ENCODE data around the gene IAH1. TPM values are rescaled to one million over a fixed set of nuclear protein-coding genes. Genes with fewer than 3 reads are reported as not detected.

The IAH1 gene
- polyA plus RNA-seq, 3 donors, result 39.4 to 98.2 (median 84.0) TPM

- Histone ChIP-seq H3K4me3 (replicated peaks in 1 of 3; ENCODE audit: low read depth in 2 of 3, low read length in 3 of 3) (no peak overlapping the region), H3K27ac (ENCODE audit: low read depth in 1 of 2, low read length in 2 of 2) (peak overlapping the region in 1 of 2 donors; percentile 45), H3K4me2 (replicated peaks; ENCODE audit: extremely low read depth, low read length, poor library complexity, severe bottlenecking) (no peak overlapping the region), H2AFZ (ENCODE audit: insufficient read depth, low read depth, low read length, poor library complexity, severe bottlenecking) (no peak overlapping the region), H3K36me3 (replicated peaks in 1 of 2; ENCODE audit: control insufficient read depth in 1 of 2, insufficient read depth in 2 of 2, low read length in 2 of 2) (peaks cover 74 to 95% of the 10 kb centered on the region in 2 donors), H4K20me1 (ENCODE audit: insufficient read depth, low read length) (peaks cover 20% of the 10 kb centered on the region), H3K9me3 (replicated peaks in 1 of 2; ENCODE audit: control insufficient read depth in 1 of 2, insufficient read depth in 1 of 2, low read length in 2 of 2) (no peaks in the 10 kb centered on the region), H3K9ac (ENCODE audit: insufficient read depth, low read length, poor library complexity, severe bottlenecking) (no peak overlapping the region), H3K79me2 (ENCODE audit: insufficient read depth, low read length) (no peaks in the 10 kb centered on the region), H3K27me3 (ENCODE audit: control insufficient read depth in 2 of 2, insufficient read depth in 2 of 2, low read length in 2 of 2) (no peaks in the 10 kb centered on the region), H3K4me1 (ENCODE audit: control insufficient read depth in 1 of 2, insufficient read depth in 2 of 2, low read length in 2 of 2) (no peaks in the 10 kb centered on the region)
- no peak for DNase-seq
- no peaks in the 10 kb centered on the region for H3K4me1 Mint-ChIP-seq
- peak overlapping the region in 4 of 7 donors; percentile 2 to 47 (median 18) for H3K27ac Mint-ChIP-seq
- TF ChIP-seq CTCF (IDR thresholded peaks at IDR 0.05), result no peak
- peaks cover 0 to 6% (median 0%) of the 10 kb centered on the region in 7 donors for H3K9me3 Mint-ChIP-seq
- no CpG with 5 or more reads among the region's 2 CpGs for WGBS (ENCODE audit: insufficient coverage)
- peaks cover 64 to 86% of the 10 kb centered on the region in 2 donors for H3K36me3 Mint-ChIP-seq
- H3K27me3 Mint-ChIP-seq (ENCODE audit: low read depth in 3 of 3), result peaks cover 0 to 1% (median 0%) of the 10 kb centered on the region in 3 donors
- no peak overlapping the region for H3K4me3 Mint-ChIP-seq
- intact Hi-C loops (cut with micrococcal nuclease), result loop anchor here in 1 of 2 donors (10.0 kb wide), 1 partner anchor 48 kb away; no protein-coding TSS in a partner anchor
Measured at GRCh38 chr2:9517118-9517782, 42.9 kb downstream of the IAH1 start.

- H3K27me3 Mint-ChIP-seq (ENCODE audit: low read depth in 3 of 3), result peaks cover 0 to 1% (median 0%) of the 10 kb centered on the region in 3 donors
- H3K9me3 Mint-ChIP-seq, result peaks cover 0 to 6% (median 0%) of the 10 kb centered on the region in 7 donors
- Histone ChIP-seq H3K27me3 (ENCODE audit: control insufficient read depth in 2 of 2, insufficient read depth in 2 of 2, low read length in 2 of 2) (no peaks in the 10 kb centered on the region), H3K79me2 (ENCODE audit: insufficient read depth, low read length) (no peaks in the 10 kb centered on the region), H3K4me2 (replicated peaks; ENCODE audit: extremely low read depth, low read length, poor library complexity, severe bottlenecking) (no peak overlapping the region), H3K4me1 (ENCODE audit: control insufficient read depth in 1 of 2, insufficient read depth in 2 of 2, low read length in 2 of 2) (no peaks in the 10 kb centered on the region), H3K4me3 (replicated peaks in 1 of 3; ENCODE audit: low read depth in 2 of 3, low read length in 3 of 3) (no peak overlapping the region), H3K9ac (ENCODE audit: insufficient read depth, low read length, poor library complexity, severe bottlenecking) (no peak overlapping the region), H3K27ac (ENCODE audit: low read depth in 1 of 2, low read length in 2 of 2) (no peak overlapping the region), H2AFZ (ENCODE audit: insufficient read depth, low read depth, low read length, poor library complexity, severe bottlenecking) (no peak overlapping the region), H4K20me1 (ENCODE audit: insufficient read depth, low read length) (peaks cover 20% of the 10 kb centered on the region), H3K36me3 (replicated peaks in 1 of 2; ENCODE audit: control insufficient read depth in 1 of 2, insufficient read depth in 2 of 2, low read length in 2 of 2) (peaks cover 75 to 93% of the 10 kb centered on the region in 2 donors), H3K9me3 (replicated peaks in 1 of 2; ENCODE audit: control insufficient read depth in 1 of 2, insufficient read depth in 1 of 2, low read length in 2 of 2) (no peaks in the 10 kb centered on the region)
- no peak for TF ChIP-seq CTCF (IDR thresholded peaks at IDR 0.05)
- H3K4me1 Mint-ChIP-seq, result no peaks in the 10 kb centered on the region
- peaks cover 62 to 81% of the 10 kb centered on the region in 2 donors for H3K36me3 Mint-ChIP-seq
- DNase-seq, result no peak
- H3K4me3 Mint-ChIP-seq, result no peak overlapping the region
- H3K27ac Mint-ChIP-seq, result no peak overlapping the region
- WGBS (ENCODE audit: insufficient coverage), result 95% methylated on average over 2 of the region's 3 CpGs
- intact Hi-C loops (cut with micrococcal nuclease), result loop anchor here in 1 of 2 donors (10.0 kb wide), 1 partner anchor 47 kb away; no protein-coding TSS in a partner anchor
Measured at GRCh38 chr2:9518163-9518562, 43.8 kb downstream of the IAH1 start.
